ENCODE measurements around the gene PCDHGA12.

- TF ChIP-seq CTCF (IDR thresholded peaks at IDR 0.05) (no peak), POLR2A (IDR thresholded peaks at IDR 0.05) (no peak)
These were observed 3.7 kb downstream of the PCDHGA12 start for GRCh38 chr5:141434006-141434405.
